Measurements from ENCODE around the gene WWOX. TPM values are rescaled to one million over a fixed set of nuclear protein-coding genes. Genes with fewer than 3 reads are reported as not detected.

The WWOX gene
- total and polyA plus RNA-seq, 2 donors (not counting 3 experiments of a cell fraction or from before 2014, with no cell fraction given): 6.2 to 12.5 TPM

DNA sequence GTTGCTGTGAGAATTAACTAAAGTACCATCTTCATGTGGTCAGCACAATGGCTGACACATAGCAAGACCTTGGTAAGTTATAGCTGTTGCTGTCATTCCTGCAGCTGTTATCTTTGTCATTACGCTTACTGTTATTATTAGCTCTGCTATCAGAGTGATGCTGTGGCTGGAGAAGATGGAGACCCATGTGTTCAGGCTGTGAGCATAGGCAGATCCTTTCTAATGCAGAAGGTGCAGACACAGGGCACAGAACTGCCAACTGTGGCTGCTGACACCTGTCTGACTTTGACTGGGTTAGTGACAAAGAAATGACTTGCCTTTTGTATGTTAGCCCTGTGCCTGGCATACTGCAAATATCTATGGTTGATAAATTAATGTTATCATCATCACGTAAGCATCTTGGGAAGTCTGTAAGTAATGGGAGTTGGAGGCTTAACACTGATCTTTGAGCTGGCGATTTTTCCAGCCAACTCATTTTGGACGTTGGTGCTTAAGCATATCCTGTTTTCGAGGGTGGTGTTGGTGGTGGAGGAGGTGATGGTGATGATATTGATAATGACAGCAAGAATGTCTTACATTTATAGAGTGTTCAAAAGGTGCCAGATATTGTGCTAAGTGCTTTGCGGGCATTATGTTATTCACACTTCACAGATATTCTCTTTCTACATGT lies 695.3 kb downstream of the WWOX start:
- Histone ChIP-seq H3K4me3 (replicated peaks in 1 of 3; ENCODE audit: insufficient read depth in 1 of 3, low read depth in 1 of 3, low read length in 3 of 3) (no peak overlapping the region), H3K79me2 (ENCODE audit: control insufficient read depth, insufficient read depth, low read length) (no peaks in the 10 kb centered on the region), H3K9me1 (replicated peaks; ENCODE audit: control insufficient read depth, extremely low read depth, insufficient read depth, low read length) (no peaks in the 10 kb centered on the region), H4K20me1 (replicated peaks; ENCODE audit: control insufficient read depth, extremely low read depth, insufficient read depth, low read length) (no peaks in the 10 kb centered on the region), H3K4me1 (ENCODE audit: control insufficient read depth, extremely low read depth, insufficient read depth, low read length) (no peaks in the 10 kb centered on the region), H3K36me3 (ENCODE audit: control insufficient read depth in 2 of 2, extremely low read depth in 1 of 2, insufficient read depth in 2 of 2, low read length in 2 of 2) (no peaks in the 10 kb centered on the region), H2AFZ (ENCODE audit: low read depth, low read length) (no peak overlapping the region), H3K4me2 (ENCODE audit: insufficient read depth, low read length) (no peak overlapping the region), H3K27me3 (ENCODE audit: control insufficient read depth in 2 of 2, insufficient read depth in 2 of 2, low read length in 2 of 2) (no peaks in the 10 kb centered on the region), H3K9ac (replicated peaks; ENCODE audit: extremely low read depth, insufficient read depth, low read length) (no peak overlapping the region), H3K9me3 (replicated peaks; ENCODE audit: control insufficient read depth, insufficient read depth, low read length) (peaks cover 3% of the 10 kb centered on the region), H3K27ac (ENCODE audit: insufficient read depth, low read depth, low read length) (no peak overlapping the region)
- intact Hi-C loops (cut with micrococcal nuclease): no loop called here
- no TSS peak for BruUV-seq (replicated peaks)
- ChIA-PET CTCF (no interaction called here), POLR2A (no interaction called here)
- FAIRE-seq (no peak), DNase-seq (ENCODE audit: low read depth, low spot score) (no peak)
- dilution Hi-C loops (cut with MboI; ENCODE audit: extremely low pct_ligation_motif_present, low sequenced_read_pairs): no loop called here
- TF ChIP-seq JUN (IDR thresholded peaks at IDR 0.05; ENCODE audit: borderline replicate concordance, insufficient read depth, insufficient read length, low read depth): no peak
- TF ChIP-seq CTCF (IDR thresholded peaks at IDR 0.05; ENCODE audit: extremely low read depth in 1 of 2, insufficient read depth in 1 of 2, low read depth in 1 of 2, low read length in 2 of 2): no peak
- TF ChIP-seq GATA2 (IDR thresholded peaks at IDR 0.05; ENCODE audit: insufficient read depth, insufficient read length, low read depth, low read length): no peak
- TF ChIP-seq, protein P1, sequence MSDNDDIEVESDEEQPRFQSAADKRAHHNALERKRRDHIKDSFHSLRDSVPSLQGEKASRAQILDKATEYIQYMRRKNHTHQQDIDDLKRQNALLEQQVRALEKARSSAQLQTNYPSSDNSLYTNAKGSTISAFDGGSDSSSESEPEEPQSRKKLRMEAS (IDR thresholded peaks at IDR 0.05; ENCODE audit: insufficient read depth, insufficient read length): no peak
- no peak for TF ChIP-seq MYC (IDR thresholded peaks at IDR 0.05; ENCODE audit: low read depth, low read length)
- no peak for TF ChIP-seq EZH2 (IDR thresholded peaks at IDR 0.05; ENCODE audit: borderline replicate concordance, low read depth, low read length, severe bottlenecking)
- no peak for TF ChIP-seq POLR2AphosphoS5 (IDR thresholded peaks at IDR 0.05; ENCODE audit: insufficient read depth, low read depth, low read length)
- TF ChIP-seq FOS (IDR thresholded peaks at IDR 0.05; ENCODE audit: borderline replicate concordance, insufficient read depth, low read length): no peak
- no peak for TF ChIP-seq POLR2A (IDR thresholded peaks at IDR 0.05; ENCODE audit: low read depth, low read length)
